ENCODE results near the gene ZDHHC7. TPM values are rescaled to one million over a fixed set of nuclear protein-coding genes. Genes with fewer than 3 reads are reported as not detected.
A peak's percentile ranks its signal among the peaks of the same experiment; 100 is the strongest.
"Not testable (repeated sequence)": the region's sequence is repeated elsewhere in the genome, so short reads cannot be mapped to it uniquely, and the experiment has no call there.

ZDHHC7 gene
- total RNA-seq, 1 donor from 2014 or later = 35.1 TPM

DNA sequence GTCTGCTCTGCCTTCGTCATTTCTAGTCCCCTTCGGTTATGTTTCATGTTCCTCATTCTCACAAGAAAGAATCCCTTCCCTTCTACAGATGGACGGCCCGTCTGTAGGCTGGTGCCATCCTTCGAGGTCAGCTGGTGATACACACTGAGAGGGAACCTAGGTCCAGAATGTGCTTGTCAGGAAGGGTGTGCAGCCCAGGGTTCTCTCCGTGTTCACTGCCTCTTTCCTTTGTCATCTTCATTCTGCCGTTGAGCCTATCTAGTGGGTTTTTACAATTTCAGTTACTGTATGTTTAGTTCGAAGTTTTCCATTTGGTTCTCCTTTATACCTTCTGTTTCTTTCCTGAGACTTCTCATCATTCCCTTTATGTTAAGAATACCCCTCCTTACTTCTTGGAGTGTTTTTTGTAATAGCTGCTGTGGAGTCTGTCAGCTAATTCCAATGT, 35.2 kb upstream of the ZDHHC7 start:
- intact Hi-C loops (cut with DNase I) = no loop called here
- ATAC-seq (ENCODE audit: poor library complexity) (no peak), DNase-seq (peak; percentile 31)

DNA sequence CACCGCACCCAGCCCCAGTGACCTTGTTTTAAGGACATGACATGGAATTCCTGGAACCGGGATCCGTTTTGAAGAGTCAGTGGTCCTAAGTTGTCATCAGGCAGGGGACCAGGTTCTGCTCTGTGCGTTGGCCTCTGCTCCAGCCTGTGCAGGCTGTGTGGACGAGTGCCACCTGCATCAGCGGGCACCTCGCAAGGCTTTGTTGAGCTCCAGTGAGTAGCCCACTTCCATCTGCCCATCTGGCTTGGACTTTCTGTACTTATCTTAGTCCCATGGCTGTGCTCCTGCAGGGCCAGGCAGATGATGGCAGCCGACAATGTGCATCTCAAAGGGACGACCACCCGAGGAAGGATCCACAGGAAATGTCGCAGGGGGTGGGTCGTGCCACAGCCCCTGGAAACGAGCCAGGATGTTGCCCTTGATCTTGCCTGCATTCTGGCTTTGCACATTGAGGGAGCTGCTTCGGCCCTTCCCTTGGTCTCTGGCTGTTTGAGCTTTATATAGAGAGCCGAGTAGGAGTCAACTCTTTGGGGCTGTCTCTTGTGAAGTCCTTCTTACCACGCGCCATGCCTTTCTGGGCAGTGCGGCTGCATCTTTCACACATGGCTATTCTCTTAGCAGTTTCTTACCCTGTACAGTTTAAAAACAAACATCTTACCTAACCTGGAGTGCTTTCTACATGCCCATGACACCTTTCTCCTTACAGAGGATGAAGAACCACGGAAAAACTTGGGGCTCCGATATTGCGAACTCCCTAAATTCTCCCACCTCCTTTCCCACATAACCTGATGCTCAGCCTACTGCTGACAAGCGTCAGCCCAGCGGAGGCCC, 34.5 kb upstream of the ZDHHC7 start:
- intact Hi-C loops (cut with DNase I) = no loop called here
- DNase-seq (peak; percentile 31), ATAC-seq (ENCODE audit: poor library complexity) (no peak)

DNA sequence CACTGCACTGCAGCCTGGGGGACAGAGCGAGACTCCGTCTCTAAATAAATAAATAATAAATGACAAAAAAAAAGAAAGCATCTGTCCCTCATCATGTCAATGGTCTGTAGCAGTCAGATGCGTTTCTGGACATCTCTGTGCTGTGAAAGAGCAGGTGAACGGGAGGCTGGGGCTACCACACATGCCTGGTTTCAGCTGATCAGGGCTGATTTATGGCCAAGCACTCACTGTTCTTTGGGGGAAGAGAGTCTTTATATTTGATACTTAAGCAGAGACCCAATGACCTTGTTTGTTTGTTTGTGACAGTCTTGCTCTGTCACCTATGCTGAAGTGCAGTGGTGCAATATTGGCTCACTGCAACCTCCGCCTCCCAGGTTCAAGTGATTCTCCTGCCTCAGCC, 33.7 kb upstream of the ZDHHC7 start:
- ATAC-seq (ENCODE audit: poor library complexity) (no peak), DNase-seq (peak; percentile 9)
- intact Hi-C loops (cut with DNase I) = no loop called here

DNA sequence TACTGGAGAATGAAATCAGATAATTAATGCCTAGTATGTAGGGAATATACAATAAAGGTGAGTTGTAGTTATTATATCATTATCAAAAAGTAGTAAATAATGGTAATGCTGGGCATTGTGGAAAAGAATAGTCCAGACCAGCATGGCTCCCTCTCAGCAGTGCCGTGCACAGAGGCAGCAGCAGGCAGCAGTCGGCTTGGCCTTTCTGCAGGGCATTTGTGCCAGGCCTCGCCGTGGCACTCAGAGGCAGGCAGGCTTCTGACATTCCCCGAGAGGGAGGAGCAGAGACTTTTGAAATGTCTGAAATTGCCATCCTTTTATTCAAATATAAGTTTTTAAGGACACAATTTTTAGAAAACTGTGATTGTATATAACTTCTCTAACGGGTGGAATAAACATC, 31.3 kb upstream of the ZDHHC7 start:
- ATAC-seq (ENCODE audit: poor library complexity) = peak; percentile 55
- intact Hi-C loops (cut with DNase I) = no loop called here
- peak; percentile 47 for DNase-seq

DNA sequence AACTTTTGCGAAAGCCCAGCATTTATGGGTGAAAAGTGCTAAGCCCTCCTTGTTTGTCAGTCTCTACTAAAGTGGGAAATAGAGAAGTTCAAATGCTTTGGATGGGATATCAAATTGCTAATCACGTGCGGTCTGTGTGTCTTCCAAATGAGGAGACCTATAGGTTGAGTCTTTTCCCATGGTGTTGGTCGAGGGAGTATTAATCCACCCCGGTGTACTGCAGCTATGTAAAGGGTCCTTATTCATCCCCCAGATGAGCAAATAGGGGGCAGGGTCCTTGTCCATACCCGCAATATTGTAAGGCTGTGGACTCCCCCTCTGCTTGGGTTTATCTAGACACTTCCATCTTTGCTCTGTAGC, 30.8 kb upstream of the ZDHHC7 start:
- intact Hi-C loops (cut with DNase I) = no loop called here
- DNase-seq = no peak
- ATAC-seq (ENCODE audit: poor library complexity) = no peak

DNA sequence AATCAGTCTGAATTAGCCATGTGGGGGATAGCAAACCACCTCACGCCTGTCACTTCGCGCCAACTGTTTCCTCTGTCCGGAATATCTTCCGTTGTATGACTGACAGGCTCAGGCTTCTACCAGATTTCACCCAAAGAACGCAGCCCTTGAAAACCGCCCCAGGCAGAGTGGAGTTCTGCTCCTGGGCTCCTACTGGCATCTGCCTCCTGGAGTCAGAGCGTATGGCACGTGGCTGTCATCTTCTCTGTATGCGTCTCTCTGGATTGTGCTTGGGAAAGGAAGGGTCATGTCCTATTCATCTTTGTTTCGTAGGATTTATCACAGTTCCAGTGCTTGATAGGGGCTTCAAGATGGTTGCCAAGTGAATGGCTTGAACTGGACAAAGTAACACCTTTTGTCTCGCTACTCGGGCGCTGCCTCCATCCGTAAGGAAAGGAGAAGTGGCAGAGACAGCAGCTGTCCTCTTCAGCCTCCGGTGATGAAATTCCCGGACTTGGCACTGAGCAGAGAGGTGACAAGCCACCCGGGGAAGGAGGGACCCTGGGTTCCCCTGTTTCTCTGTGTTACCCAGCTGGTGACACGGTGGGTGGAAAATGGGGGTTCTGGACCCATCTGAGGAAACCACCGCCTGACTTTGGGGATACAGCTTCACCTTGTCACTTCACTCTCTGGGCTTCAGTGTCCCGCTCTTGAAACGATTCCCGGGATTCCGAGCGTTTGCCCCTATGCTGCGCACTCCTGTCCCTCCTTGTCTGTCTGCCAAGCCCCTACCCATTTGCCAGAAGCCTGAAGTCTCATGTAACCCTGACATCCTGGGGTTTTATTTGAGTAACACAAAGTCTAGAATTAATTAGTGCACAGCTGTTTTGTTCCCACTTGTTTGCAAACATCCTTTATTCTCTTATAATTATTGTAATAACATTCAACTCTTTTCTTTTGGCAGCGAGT, 30.2 kb upstream of the ZDHHC7 start:
- intact Hi-C loops (cut with DNase I) = no loop called here
- DNase-seq (peak; percentile 43), ATAC-seq (ENCODE audit: poor library complexity) (no peak)

DNA sequence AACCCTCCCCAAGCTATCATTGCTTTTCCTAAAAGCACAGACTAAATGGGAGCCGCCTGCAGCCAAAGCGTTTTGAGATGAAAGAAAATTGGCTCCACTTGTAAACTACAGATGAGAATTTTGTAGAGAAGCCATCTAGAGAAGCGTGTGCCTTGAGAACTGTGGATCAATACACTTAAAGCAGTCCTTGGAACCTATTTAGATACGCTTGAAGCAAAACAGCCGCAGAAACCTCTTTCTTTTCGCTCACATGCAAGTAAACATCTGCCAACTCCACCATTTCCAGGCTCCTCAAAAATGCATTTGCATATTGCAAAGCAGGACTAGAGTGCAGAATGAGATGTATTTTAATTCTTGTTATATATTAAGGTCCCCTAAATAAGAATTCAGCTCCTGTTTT, 29.4 kb upstream of the ZDHHC7 start:
- intact Hi-C loops (cut with DNase I) = no loop called here
- ATAC-seq (ENCODE audit: poor library complexity) (no peak), DNase-seq (no peak)

DNA sequence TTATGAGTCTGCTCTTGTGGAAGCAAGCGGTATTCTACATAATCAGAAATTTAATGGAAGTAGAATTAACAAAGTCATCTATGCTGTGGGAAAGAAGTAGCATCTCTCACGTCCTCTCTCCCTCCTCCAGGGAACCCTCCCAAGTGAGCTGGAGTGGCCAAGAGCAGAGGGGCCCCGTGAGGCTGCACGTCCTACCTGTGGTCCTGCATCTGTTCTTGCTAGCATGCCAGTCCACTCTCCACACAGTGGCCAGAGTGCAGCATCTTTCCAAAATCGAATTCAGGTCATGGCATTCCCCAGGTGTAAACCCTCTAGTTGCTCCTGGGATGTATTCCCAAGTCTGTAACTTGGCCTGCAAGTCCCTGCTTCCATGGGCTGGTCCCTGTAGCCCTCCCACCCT, 26.4 kb upstream of the ZDHHC7 start:
- no peak for DNase-seq
- intact Hi-C loops (cut with DNase I) = no loop called here
- no peak for ATAC-seq (ENCODE audit: poor library complexity)

DNA sequence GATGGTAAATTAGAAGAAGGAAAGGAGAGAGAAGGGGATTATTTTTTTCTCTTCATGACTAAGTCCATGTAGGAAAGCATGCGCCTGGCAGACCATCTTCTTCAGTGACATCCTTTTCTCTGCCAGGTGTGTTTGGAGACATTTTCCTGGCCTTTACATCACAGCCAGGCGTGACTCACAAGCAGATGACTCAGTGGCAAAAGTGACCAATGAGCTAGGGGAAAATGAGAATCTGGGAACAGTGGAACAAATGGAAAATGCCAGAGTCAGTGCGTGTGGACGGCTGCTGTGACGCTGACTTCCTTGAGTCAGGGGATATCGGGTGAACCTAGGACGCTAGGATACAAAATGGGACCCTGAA, 25.7 kb upstream of the ZDHHC7 start:
- DNase-seq = no peak
- intact Hi-C loops (cut with DNase I) = no loop called here

DNA sequence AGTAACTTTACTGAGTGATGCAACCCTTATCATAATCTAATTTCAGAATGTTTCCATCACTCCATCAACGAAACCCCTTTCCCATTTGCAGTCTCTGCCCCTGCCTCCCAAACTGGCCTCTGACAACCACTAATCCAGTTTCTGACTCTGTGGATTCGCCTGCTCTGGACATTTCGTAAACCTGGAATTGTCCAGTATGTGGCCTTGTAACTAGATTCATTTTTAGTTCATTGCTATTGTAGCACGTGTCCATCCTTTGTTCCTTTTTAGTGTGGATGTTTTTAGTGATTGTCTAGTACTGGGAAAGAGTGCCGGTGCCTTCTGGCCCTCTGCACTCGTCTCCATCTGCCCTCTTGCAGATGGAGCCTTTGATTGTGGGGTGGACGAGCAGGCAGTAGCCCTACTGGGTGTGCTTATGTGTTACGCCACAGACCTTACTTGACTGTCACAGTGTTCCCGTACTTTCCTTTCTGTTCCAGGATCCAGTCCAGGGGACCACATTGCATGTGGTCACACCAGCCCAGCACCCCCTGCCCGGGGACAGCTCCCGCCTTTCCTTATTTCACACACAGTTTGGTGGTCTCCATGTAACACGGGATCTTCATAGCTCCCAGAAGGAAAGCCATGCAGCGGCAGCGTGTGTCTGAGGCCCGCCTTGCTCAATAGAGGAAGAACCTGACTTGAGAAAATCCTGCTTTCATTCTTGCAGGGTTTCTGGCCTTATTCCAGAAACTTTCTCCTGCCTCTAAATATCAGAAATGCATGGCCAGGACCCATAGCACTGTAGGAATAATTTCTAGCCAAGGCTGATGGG, 25.1 kb upstream of the ZDHHC7 start:
- intact Hi-C loops (cut with DNase I) = no loop called here
- ATAC-seq (ENCODE audit: poor library complexity) (no peak), DNase-seq (no peak)

More for the DNA sequence above, 25.7 kb upstream of the ZDHHC7 start:
- no peak for ATAC-seq (ENCODE audit: poor library complexity)

DNA sequence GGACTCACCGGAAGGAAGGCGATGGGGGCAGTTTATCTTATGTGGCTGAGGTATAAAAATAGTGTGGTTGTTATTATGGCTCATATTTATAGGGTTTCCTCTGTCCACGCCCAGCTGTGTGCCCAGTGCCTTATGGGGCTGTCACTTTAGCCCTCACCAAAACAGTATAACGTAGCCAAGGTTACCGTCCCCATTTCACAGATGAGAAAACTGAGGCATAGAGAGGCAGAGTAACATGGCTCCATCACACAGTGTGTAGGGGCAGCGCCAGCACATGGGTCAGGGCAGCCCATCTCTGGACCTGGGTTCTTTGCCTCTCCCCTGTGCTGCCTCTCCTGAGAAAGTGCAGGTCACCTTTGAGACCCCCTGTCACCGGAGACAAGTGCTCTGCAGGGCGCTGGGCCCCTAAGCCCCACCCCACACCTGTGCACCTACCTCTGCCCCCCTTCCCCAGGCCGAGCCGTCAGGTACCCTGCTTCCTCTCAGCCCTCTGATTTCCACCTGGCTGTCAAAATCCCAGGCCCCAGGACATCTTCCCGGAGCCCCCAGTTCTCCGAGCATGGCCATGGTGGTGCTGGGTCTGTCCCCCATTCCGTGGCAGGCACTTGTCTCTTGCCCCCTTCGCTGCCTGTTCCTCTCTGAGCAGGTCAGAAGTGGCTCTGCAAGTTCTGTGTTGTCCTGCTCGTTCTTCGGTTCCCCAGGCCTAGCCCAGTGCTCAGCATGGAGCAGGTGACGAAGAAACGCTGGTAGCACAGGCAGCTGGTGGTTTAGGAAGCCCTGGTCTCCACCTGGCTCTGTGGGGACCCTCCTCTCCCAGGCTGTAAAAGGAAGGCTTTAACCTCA, 23.5 kb upstream of the ZDHHC7 start:
- ATAC-seq (ENCODE audit: poor library complexity) = no peak
- intact Hi-C loops (cut with DNase I) = no loop called here
- no peak for DNase-seq

DNA sequence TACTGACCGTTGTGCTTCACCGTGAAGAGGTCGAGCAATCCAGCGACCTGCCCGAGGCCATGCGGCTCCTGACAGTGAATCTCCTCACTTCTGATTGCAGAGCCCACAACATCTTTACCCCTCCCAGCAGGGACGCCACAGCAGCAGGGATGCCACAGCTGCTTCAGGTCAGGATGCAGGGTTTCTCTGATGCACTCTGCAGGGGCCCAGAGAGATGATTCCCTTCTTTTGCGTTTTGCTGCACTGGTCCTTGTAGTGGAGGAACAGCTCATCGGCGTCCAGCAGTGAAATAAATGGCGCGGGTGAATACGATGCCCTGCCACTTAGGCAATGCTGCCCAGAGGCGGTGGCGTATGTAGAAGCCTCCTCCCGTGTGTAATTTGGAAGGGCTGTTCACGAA, 21.8 kb upstream of the ZDHHC7 start:
- ATAC-seq (ENCODE audit: poor library complexity) (no peak), DNase-seq (no peak)
- intact Hi-C loops (cut with DNase I) = no loop called here

DNA sequence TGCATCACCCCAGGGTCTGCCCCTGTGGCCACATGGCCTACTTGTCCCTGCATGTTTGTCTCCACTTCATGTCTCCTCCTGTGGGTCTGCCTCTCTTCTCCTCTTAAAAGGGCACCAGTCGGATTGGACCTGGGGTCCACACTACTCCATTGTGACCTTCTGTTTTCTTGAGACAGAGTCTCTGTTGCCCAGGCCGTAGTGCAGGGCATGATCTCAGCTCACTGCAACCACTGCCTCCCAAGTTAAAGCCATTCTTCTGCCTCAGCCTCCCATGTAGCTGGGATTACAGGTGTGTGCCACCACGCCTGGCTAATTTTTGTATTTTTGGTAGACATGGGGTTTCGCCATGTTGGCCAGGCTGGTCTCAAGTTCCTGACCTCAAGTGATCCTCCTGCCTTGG, 20.9 kb upstream of the ZDHHC7 start:
- DNase-seq; ATAC-seq (ENCODE audit: poor library complexity); intact Hi-C loops (cut with DNase I): not testable (repeated sequence)

DNA sequence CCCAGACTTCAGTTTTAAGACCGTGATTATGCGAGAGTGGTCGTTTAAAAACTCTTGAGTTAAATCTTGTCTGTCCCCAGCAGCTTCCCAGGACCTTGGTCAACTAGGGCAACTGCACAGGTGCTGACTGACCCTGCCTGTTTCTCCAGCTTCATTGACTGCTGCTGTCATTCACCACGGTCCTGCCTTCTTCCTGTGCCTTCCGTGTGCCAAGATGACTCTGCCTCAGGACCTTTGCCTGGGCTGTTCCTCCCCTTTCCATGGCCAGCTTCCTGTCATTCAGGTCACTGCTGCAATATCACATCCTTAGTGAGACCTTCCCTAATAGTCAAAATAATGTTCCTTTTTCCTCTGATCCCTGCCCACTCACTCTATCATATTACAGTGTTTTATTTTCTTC, 20.1 kb upstream of the ZDHHC7 start:
- no peak for DNase-seq

DNA sequence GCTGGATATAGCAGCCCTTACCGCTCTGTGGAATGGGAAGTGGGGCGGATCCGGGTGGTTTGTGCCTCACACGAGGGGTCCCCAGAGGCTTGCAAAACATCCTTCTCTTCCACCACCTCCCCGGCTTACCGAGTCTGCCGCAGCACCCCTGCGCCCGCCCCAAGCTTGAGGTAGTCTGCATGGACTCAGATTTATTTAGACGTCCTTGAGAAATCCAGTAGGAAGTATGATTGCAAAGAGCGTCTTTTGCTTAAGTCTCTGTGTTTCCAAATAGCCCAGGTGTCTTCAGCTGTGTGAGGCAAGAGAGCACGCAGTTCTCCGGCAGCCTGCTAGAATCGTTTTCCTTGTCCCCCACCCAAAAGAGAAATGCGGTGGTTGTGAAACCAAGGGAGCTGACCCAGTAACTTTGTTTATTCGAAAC, 18.7 kb upstream of the ZDHHC7 start:
- ATAC-seq (ENCODE audit: poor library complexity) = peak; percentile 3
- DNase-seq = no peak
- intact Hi-C loops (cut with DNase I) = loop anchor here (10.0 kb wide), 1 partner anchor 55 kb away; no protein-coding TSS in a partner anchor

More for the DNA sequence above, 20.1 kb upstream of the ZDHHC7 start:
- intact Hi-C loops (cut with DNase I) = no loop called here
- no peak for ATAC-seq (ENCODE audit: poor library complexity)

DNA sequence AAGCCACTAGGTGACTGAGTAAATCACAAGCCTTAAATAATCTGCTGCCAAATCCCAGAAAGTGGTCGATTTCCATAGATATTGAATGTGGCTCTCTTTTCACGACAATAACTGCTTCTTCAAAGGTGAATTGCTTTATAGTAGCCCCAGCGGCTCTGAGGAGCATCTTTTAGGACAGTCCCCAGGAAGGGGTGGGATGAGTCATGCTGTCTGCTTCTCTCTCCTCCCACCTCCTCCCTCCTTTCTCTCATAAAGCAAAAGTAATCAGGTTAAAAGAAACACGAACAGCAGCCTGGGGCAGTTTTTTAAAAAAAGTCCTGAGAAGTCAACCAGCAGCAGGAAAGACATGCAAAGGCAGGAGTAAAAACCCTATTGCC, 18.1 kb upstream of the ZDHHC7 start:
- DNase-seq = no peak
- intact Hi-C loops (cut with DNase I) = loop anchor here (10.0 kb wide), 1 partner anchor 55 kb away; no protein-coding TSS in a partner anchor
- ATAC-seq (ENCODE audit: poor library complexity) = no peak

DNA sequence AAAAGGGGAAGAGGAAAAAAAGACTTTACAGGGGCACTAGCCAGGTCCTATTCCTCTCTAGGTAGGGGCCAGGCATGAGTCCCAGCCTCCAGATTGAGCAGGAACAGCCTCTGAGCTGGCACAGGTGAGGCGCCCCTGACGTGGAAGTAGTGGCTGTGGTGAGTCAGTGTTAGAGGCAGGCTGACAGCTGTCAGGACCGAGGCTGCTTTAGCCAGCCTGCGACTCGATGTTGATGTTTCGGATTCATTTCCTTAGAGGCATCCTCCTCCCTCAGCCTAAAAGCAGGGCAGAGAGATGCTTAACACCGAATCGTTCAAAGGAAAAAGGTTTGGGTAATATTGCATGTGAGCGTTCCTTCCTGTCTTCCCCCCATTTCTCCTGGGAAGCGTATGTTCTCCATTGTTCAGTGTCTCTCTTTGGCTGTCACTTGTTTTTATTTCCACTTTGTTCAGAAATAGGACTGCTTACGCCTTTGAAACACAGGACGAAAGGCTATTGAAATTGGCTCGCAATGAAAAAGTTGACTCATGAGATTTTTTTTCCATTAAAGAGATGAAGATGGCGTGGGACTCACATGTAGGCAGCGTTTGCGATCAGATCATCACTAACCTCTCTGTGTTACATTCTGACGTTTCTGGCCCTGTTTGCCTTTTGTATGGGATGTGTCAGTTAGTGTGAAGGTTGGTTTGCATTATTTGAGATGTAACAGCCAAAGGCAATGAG, 17.5 kb upstream of the ZDHHC7 start:
- ATAC-seq (ENCODE audit: poor library complexity) (no peak), DNase-seq (peak; percentile 53)
- intact Hi-C loops (cut with DNase I) = loop anchor here (10.0 kb wide), 1 partner anchor 56 kb away; no protein-coding TSS in a partner anchor

All from Right ventricle myocardium superior (tissue), 1 donor.